PC-9 (cell line): Measurements from ENCODE around the gene CERKL. TPM values are rescaled to one million over a fixed set of nuclear protein-coding genes. Genes with fewer than 3 reads are reported as not detected.

ENCODE experiments used
- BruUV-seq: library from RNA; stranded (reverse); fragments of 400-500 nt; replicated peaks from 2 replicates; lab custom pipeline; 2021; lab: Mats Ljungman, UMichigan
- CTCF ChIA-PET: fragments of 300-600 bp; sonication (Branson Sonifier 250); formaldehyde crosslinking; loops from one replicate; lab custom pipeline; 2022; ENCODE audit warnings: antibody characterized with exemption; lab: Charles Lee
- POLR2A ChIA-PET: fragments of 300-600 bp; sonication (Branson Sonifier 250); formaldehyde crosslinking; loops from one replicate; lab custom pipeline; 2022; ENCODE audit warnings: antibody characterized with exemption; ENCODE audit not compliant: unreplicated experiment; lab: Charles Lee
- DNase-seq, 2 experiments: peaks; one replicate each; pipeline versions ENCODE4 v3.0.0 to v3.0.0-alpha.2; 2015 to 2022; ENCODE audit warnings: mixed read lengths in 1 of 2
- H2AFZ ChIP-seq: fragments of 200-600 bp; sonication (generic); 2 replicates; pipeline ENCODE4 v1.8.1; 2017; ENCODE audit warnings: antibody characterized with exemption
- H3F3A ChIP-seq: fragments of 200-600 bp; sonication (generic); 2 replicates; pipeline ENCODE4 v1.8.1; 2017; ENCODE audit warnings: antibody characterized with exemption, mild to moderate bottlenecking, low read depth; ENCODE audit not compliant: insufficient read depth
- H3K27ac ChIP-seq: fragments of 200-600 bp; sonication (generic); 2 replicates; pipeline ENCODE4 v1.6.1; 2016; ENCODE audit warnings: mixed run types
- H3K27me3 ChIP-seq: fragments of 200-600 bp; sonication (generic); 2 replicates; pipeline ENCODE4 v1.6.1; 2016; ENCODE audit warnings: low read depth, mixed run types; ENCODE audit not compliant: insufficient read depth
- H3K36me3 ChIP-seq: fragments of 200-600 bp; sonication (generic); 2 replicates; pipeline ENCODE4 v1.6.1; 2016; ENCODE audit warnings: low read depth, mixed run types
- H3K4me1 ChIP-seq: fragments of 200-600 bp; sonication (generic); replicated peaks from 2 replicates; pipeline ENCODE4 v1.6.1; 2016; ENCODE audit warnings: mixed run types; ENCODE audit not compliant: insufficient read depth
- H3K4me2 ChIP-seq: fragments of 200-600 bp; sonication (generic); 2 replicates; pipeline ENCODE4 v1.6.1; 2017; ENCODE audit warnings: mixed run types
- H3K4me3 ChIP-seq: fragments of 200-600 bp; sonication (generic); 2 replicates; pipeline ENCODE4 v1.6.1; 2016; ENCODE audit warnings: mixed run types
- H3K79me2 ChIP-seq: fragments of 200-600 bp; sonication (generic); 2 replicates; pipeline ENCODE4 v1.6.1; 2017; ENCODE audit warnings: low read depth, mixed run types
- H3K9me2 ChIP-seq: fragments of 200-600 bp; sonication (generic); 2 replicates; pipeline ENCODE4 v1.8.1; 2017; ENCODE audit warnings: mild to moderate bottlenecking; ENCODE audit not compliant: insufficient read depth
- H3K9me3 ChIP-seq: fragments of 200-600 bp; sonication (generic); 2 replicates; pipeline ENCODE4 v1.8.1; 2016; ENCODE audit warnings: low read depth; ENCODE audit not compliant: insufficient read depth
- H4K20me1 ChIP-seq: fragments of 200-600 bp; sonication (generic); 2 replicates; pipeline ENCODE4 v1.8.1; 2017; ENCODE audit not compliant: insufficient read depth
- EZH2 ChIP-seq: fragments of 200-600 bp; sonication (generic); IDR thresholded peaks from 2 replicates; pipeline ENCODE4 v1.8.0; 2017; ENCODE audit warnings: antibody characterized with exemption, low read depth
- intact Hi-C: fragments of 100-400 bp; cut with micrococcal nuclease; formaldehyde crosslinking; loops from one replicate; pipeline ENCODE4 v1.10.0; 2022; ENCODE audit not compliant: unreplicated experiment
- total RNA-seq: library from RNA; stranded (reverse); gene quantifications from 2 replicates; pipeline ENCODE4 v1.2.3, GENCODE V29; 2021
- TF ChIP-seq, protein P1 (sequence below): fragments of 200-600 bp; sonication (generic); conservative IDR thresholded peaks from 2 replicates; pipeline ENCODE4 v1.6.1; 2017; ENCODE audit warnings: mixed run types, antibody characterized with exemption, mild to moderate bottlenecking, moderate library complexity

Gene CERKL
- total RNA-seq, 1 experiment from 2014 or later = 1.6 TPM

GRCh38 chr2:181575650-181576025, 81.3 kb downstream of the CERKL start:
- Histone ChIP-seq H4K20me1 (no peaks in the 10 kb centered on the region), H3K27me3 (no peaks in the 10 kb centered on the region), H2AFZ (no peak overlapping the region; the same call in 1 of the 2 replicates), H3K79me2 (no peaks in the 10 kb centered on the region), H3K9me2 (no peaks in the 10 kb centered on the region), H3K4me2 (no peak overlapping the region), H3K4me1 (no peaks in the 10 kb centered on the region), H3K9me3 (no peaks in the 10 kb centered on the region), H3K36me3 (no peaks in the 10 kb centered on the region), H3K4me3 (no peak overlapping the region), H3F3A (no peaks in the 10 kb centered on the region), H3K27ac (no peak overlapping the region)
- BruUV-seq = no TSS peak
- TF ChIP-seq EZH2 = no peak
- TF ChIP-seq, protein P1, sequence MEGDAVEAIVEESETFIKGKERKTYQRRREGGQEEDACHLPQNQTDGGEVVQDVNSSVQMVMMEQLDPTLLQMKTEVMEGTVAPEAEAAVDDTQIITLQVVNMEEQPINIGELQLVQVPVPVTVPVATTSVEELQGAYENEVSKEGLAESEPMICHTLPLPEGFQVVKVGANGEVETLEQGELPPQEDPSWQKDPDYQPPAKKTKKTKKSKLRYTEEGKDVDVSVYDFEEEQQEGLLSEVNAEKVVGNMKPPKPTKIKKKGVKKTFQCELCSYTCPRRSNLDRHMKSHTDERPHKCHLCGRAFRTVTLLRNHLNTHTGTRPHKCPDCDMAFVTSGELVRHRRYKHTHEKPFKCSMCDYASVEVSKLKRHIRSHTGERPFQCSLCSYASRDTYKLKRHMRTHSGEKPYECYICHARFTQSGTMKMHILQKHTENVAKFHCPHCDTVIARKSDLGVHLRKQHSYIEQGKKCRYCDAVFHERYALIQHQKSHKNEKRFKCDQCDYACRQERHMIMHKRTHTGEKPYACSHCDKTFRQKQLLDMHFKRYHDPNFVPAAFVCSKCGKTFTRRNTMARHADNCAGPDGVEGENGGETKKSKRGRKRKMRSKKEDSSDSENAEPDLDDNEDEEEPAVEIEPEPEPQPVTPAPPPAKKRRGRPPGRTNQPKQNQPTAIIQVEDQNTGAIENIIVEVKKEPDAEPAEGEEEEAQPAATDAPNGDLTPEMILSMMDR = no peak
- ChIA-PET POLR2A (interaction anchor here (0.6 kb wide), 1 partner anchor 32 kb away, joined by 7 read pairs; no protein-coding TSS in a partner anchor), CTCF (interaction anchor here (1.0 kb wide), 1 partner anchor 140 kb away, joined by 3 read pairs; no protein-coding TSS in a partner anchor)
- intact Hi-C loops = loop anchor here (10.0 kb wide), 3 partner anchors 319 to 501 kb away; partner anchors contain the start of gene ITPRID2
- no peak for DNase-seq

GRCh38 chr2:181575024-181575649, 81.8 kb downstream of the CERKL start:
- Histone ChIP-seq H3F3A (no peaks in the 10 kb centered on the region), H4K20me1 (no peaks in the 10 kb centered on the region), H2AFZ (peak overlapping the region; percentile 37), H3K9me2 (no peaks in the 10 kb centered on the region), H3K4me3 (no peak overlapping the region), H3K4me1 (no peaks in the 10 kb centered on the region), H3K4me2 (no peak overlapping the region), H3K27me3 (no peaks in the 10 kb centered on the region), H3K79me2 (no peaks in the 10 kb centered on the region), H3K27ac (no peak overlapping the region), H3K9me3 (no peaks in the 10 kb centered on the region), H3K36me3 (no peaks in the 10 kb centered on the region)
- intact Hi-C loops = loop anchor here (10.0 kb wide), 3 partner anchors 320 to 500 kb away; partner anchors contain the start of gene ITPRID2
- TF ChIP-seq, protein P1 = no peak
- no peak for TF ChIP-seq EZH2
- POLR2A ChIA-PET = interaction anchor here (0.6 kb wide), 1 partner anchor 33 kb away, joined by 7 read pairs; no protein-coding TSS in a partner anchor
- no peak for DNase-seq
- BruUV-seq = no TSS peak
- CTCF ChIA-PET = interaction anchor here (1.0 kb wide), 1 partner anchor 140 kb away, joined by 3 read pairs; no protein-coding TSS in a partner anchor

DNA sequence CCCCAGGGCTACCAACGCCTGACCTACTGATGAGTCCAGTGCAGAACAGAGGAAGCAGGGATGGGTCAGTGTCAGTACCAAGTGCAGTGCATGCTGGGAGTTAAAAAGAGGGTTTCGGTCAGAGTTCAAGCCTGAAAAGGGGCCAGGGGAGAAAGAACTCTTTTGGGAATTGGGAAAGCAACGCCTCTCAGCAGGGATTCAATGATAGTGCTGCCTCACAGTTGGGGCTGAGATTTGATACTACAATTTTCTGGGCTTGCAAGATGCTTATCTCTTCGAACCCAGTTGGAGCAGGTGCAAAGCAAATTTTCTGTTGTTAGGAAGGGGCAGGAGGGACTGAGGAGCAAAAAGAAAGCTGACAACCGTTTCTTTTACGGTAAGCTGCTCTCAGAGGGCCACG, 82.6 kb downstream of the CERKL start:
- Histone ChIP-seq H3K27ac (no peak overlapping the region), H3K36me3 (no peaks in the 10 kb centered on the region), H4K20me1 (no peaks in the 10 kb centered on the region), H3K9me3 (no peaks in the 10 kb centered on the region), H3K27me3 (no peaks in the 10 kb centered on the region), H3K79me2 (no peaks in the 10 kb centered on the region), H3K9me2 (no peaks in the 10 kb centered on the region), H3F3A (no peaks in the 10 kb centered on the region), H3K4me2 (no peak overlapping the region), H3K4me1 (no peaks in the 10 kb centered on the region), H3K4me3 (no peak overlapping the region), H2AFZ (no peak overlapping the region)
- no peak for TF ChIP-seq EZH2
- TF ChIP-seq, protein P1 = no peak
- no peak for DNase-seq
- BruUV-seq = no TSS peak
- POLR2A ChIA-PET = no interaction called here
- CTCF ChIA-PET = interaction anchor here (4.0 kb wide), 1 partner anchor 141 kb away, joined by 30 read pairs; no protein-coding TSS in a partner anchor
- intact Hi-C loops = loop anchor here (5.0 to 10.0 kb wide), 5 partner anchors 320 to 1452 kb away; partner anchors contain the start of gene ITPRID2
